D721Med (cell line): ENCODE data around the gene MAPRE2.

Source experiments
- DNase-seq: peaks from one replicate; pipeline ENCODE4 v3.0.0; 2011; ENCODE audit warnings: low spot score; ENCODE audit not compliant: insufficient read length
- FAIRE-seq: peaks from 2 replicates; lab custom pipeline; 2011; peaks lifted over from hg19 to GRCh38; lab: Jason Lieb, UNC
- CTCF ChIP-seq: IDR thresholded peaks from 2 replicates; pipeline ENCODE4 v1.5.1; 2012; ENCODE audit warnings: mild to moderate bottlenecking, control low read depth; ENCODE audit not compliant: insufficient read depth; ENCODE audit errors: missing control alignments

The MAPRE2 gene

GRCh38 chr18:35083174-35083712 is 42.0 kb downstream of the MAPRE2 start:
- no peak for TF ChIP-seq CTCF
- DNase-seq (no peak), FAIRE-seq (peak; percentile 11)

GRCh38 chr18:35084494-35085449 is 43.6 kb downstream of the MAPRE2 start:
- FAIRE-seq (peak; percentile 77), DNase-seq (no peak)
- no peak for TF ChIP-seq CTCF

GRCh38 chr18:35085450-35086380 is 44.5 kb downstream of the MAPRE2 start:
- FAIRE-seq = peak; percentile 81
- no peak for DNase-seq
- no peak for TF ChIP-seq CTCF

GRCh38 chr18:35086704-35087103 is 45.5 kb downstream of the MAPRE2 start:
- no peak for TF ChIP-seq CTCF
- DNase-seq (no peak), FAIRE-seq (peak; percentile 67)

- no peak for DNase-seq
- no peak for TF ChIP-seq CTCF
- FAIRE-seq = peak; percentile 16
These were observed 46.5 kb downstream of the MAPRE2 start for GRCh38 chr18:35087726-35088125.

- no peak for TF ChIP-seq CTCF
- FAIRE-seq (no peak), DNase-seq (no peak)
These were observed 47.7 kb downstream of the MAPRE2 start for GRCh38 chr18:35088921-35089320.
